ENCODE measurements around the gene KMT2C.
"Not testable (repeated sequence)": the region's sequence is repeated elsewhere in the genome, so short reads cannot be mapped to it uniquely, and the experiment has no call there.

Gene KMT2C

GRCh38 chr7:152307902-152308301, 127.9 kb downstream of the KMT2C start:
- DNase-seq (ENCODE audit: low spot score): no peak

GRCh38 chr7:152299542-152300143, 136.2 kb downstream of the KMT2C start:
- DNase-seq (ENCODE audit: low spot score): not testable (repeated sequence)

GRCh38 chr7:152292897-152293296, 142.9 kb downstream of the KMT2C start:
- no peak for DNase-seq (ENCODE audit: low spot score)

GRCh38 chr7:152286972-152287371, 148.8 kb downstream of the KMT2C start:
- DNase-seq (ENCODE audit: low spot score): not testable (repeated sequence)

GRCh38 chr7:152286219-152286618, 149.6 kb downstream of the KMT2C start:
- DNase-seq (ENCODE audit: low spot score): not testable (repeated sequence)

- DNase-seq (ENCODE audit: low spot score): not testable (repeated sequence)
Observed at GRCh38 chr7:152284998-152285397, 150.8 kb downstream of the KMT2C start.

GRCh38 chr7:152277687-152278086, 158.1 kb downstream of the KMT2C start:
- DNase-seq (ENCODE audit: low spot score): not testable (repeated sequence)

- not testable (repeated sequence) for DNase-seq (ENCODE audit: low spot score)
Observed at GRCh38 chr7:152270427-152270826, 165.4 kb downstream of the KMT2C start.

GRCh38 chr7:152266859-152267258, 168.9 kb downstream of the KMT2C start:
- DNase-seq (ENCODE audit: low spot score): not testable (repeated sequence)

- DNase-seq (ENCODE audit: low spot score): not testable (repeated sequence)
Observed at GRCh38 chr7:152264915-152265314, 170.9 kb downstream of the KMT2C start.

GRCh38 chr7:152262146-152262545, 173.7 kb downstream of the KMT2C start:
- not testable (repeated sequence) for DNase-seq (ENCODE audit: low spot score)

GRCh38 chr7:152259645-152260044, 176.2 kb downstream of the KMT2C start:
- not testable (repeated sequence) for DNase-seq (ENCODE audit: low spot score)

GRCh38 chr7:152247851-152248250, 188.0 kb downstream of the KMT2C start:
- DNase-seq (ENCODE audit: low spot score): not testable (repeated sequence)

GRCh38 chr7:152245417-152245816, 190.4 kb downstream of the KMT2C start:
- DNase-seq (ENCODE audit: low spot score): not testable (repeated sequence)

- not testable (repeated sequence) for DNase-seq (ENCODE audit: low spot score)
Observed at GRCh38 chr7:152243464-152243863, 192.3 kb downstream of the KMT2C start.

- not testable (repeated sequence) for DNase-seq (ENCODE audit: low spot score)
Observed at GRCh38 chr7:152241301-152241700, 194.5 kb downstream of the KMT2C start.

GRCh38 chr7:152236306-152236705, 199.5 kb downstream of the KMT2C start:
- DNase-seq (ENCODE audit: low spot score): not testable (repeated sequence)

- not testable (repeated sequence) for DNase-seq (ENCODE audit: low spot score)
Observed at GRCh38 chr7:152234421-152234820, 201.4 kb downstream of the KMT2C start.

GRCh38 chr7:152231089-152231488, 204.7 kb downstream of the KMT2C start:
- DNase-seq (ENCODE audit: low spot score): no peak

- DNase-seq (ENCODE audit: low spot score): not testable (repeated sequence)
Observed at GRCh38 chr7:152219556-152219955, 216.2 kb downstream of the KMT2C start.

- DNase-seq (ENCODE audit: low spot score): not testable (repeated sequence)
Observed at GRCh38 chr7:152208766-152209165, 227.0 kb downstream of the KMT2C start.

- DNase-seq (ENCODE audit: low spot score): not testable (repeated sequence)
Observed at GRCh38 chr7:152204417-152204816, 231.4 kb downstream of the KMT2C start.

GRCh38 chr7:152203095-152203494, 232.7 kb downstream of the KMT2C start:
- no peak for DNase-seq (ENCODE audit: low spot score)

GRCh38 chr7:152202056-152202455, 233.7 kb downstream of the KMT2C start:
- DNase-seq (ENCODE audit: low spot score): no peak
